ENCODE measurements around the gene IFFO2.

Gene IFFO2

GRCh38 chr1:18919197-18919905, 37.1 kb downstream of the IFFO2 start:
- Histone ChIP-seq H3K79me2 (ENCODE audit: low read length) (no peaks in the 10 kb centered on the region; the same call in none of the 2 replicates), H3K27ac (ENCODE audit: low read length) (no peak overlapping the region), H3K9me2 (replicated peaks; ENCODE audit: insufficient read depth, low read length) (no peaks in the 10 kb centered on the region), H3K9me3 (replicated peaks; ENCODE audit: insufficient read depth, low read length) (no peaks in the 10 kb centered on the region), H3K9ac (ENCODE audit: low read length) (no peak overlapping the region), H3K4me2 (ENCODE audit: low read depth, low read length) (no peak overlapping the region), H3K36me3 (replicated peaks; ENCODE audit: insufficient read depth, low read length) (no peaks in the 10 kb centered on the region), H2AFZ (ENCODE audit: low read length) (no peak overlapping the region), H3K4me1 (ENCODE audit: low read length) (no peaks in the 10 kb centered on the region), H4K20me1 (ENCODE audit: insufficient read depth, low read length) (no peaks in the 10 kb centered on the region), H3F3A (ENCODE audit: insufficient read depth, low read length) (no peaks in the 10 kb centered on the region), H3K4me3 (ENCODE audit: low read length) (no peak overlapping the region), H3K27me3 (replicated peaks; ENCODE audit: insufficient read depth, low read length) (no peaks in the 10 kb centered on the region)
- DNase-seq = no peak
- TF ChIP-seq EZH2 (optimal IDR thresholded peaks at IDR 0.05; ENCODE audit: low read depth, low read length) = no peak
- TF ChIP-seq EZH2phosphoT487 (IDR thresholded peaks at IDR 0.05; ENCODE audit: low read length) = no peak
- no peak for TF ChIP-seq CTCF (IDR thresholded peaks at IDR 0.05; ENCODE audit: low read length)

- no peak for DNase-seq
Observed at GRCh38 chr1:18918417-18918816, 38.1 kb downstream of the IFFO2 start.

GRCh38 chr1:18917071-18917799, 39.2 kb downstream of the IFFO2 start:
- Histone ChIP-seq H4K20me1 (ENCODE audit: insufficient read depth, low read length) (no peaks in the 10 kb centered on the region), H3K4me1 (ENCODE audit: low read length) (no peaks in the 10 kb centered on the region), H3K9ac (ENCODE audit: low read length) (no peak overlapping the region), H2AFZ (ENCODE audit: low read length) (no peak overlapping the region), H3K79me2 (ENCODE audit: low read length) (no peaks in the 10 kb centered on the region), H3F3A (ENCODE audit: insufficient read depth, low read length) (no peaks in the 10 kb centered on the region), H3K36me3 (replicated peaks; ENCODE audit: insufficient read depth, low read length) (no peaks in the 10 kb centered on the region), H3K9me2 (replicated peaks; ENCODE audit: insufficient read depth, low read length) (no peaks in the 10 kb centered on the region), H3K4me3 (ENCODE audit: low read length) (no peak overlapping the region), H3K4me2 (ENCODE audit: low read depth, low read length) (no peak overlapping the region), H3K9me3 (replicated peaks; ENCODE audit: insufficient read depth, low read length) (no peaks in the 10 kb centered on the region), H3K27me3 (replicated peaks; ENCODE audit: insufficient read depth, low read length) (no peaks in the 10 kb centered on the region), H3K27ac (ENCODE audit: low read length) (no peak overlapping the region)
- no peak for DNase-seq
- TF ChIP-seq CTCF (IDR thresholded peaks at IDR 0.05; ENCODE audit: low read length) = no peak
- no peak for TF ChIP-seq EZH2phosphoT487 (IDR thresholded peaks at IDR 0.05; ENCODE audit: low read length)
- no peak for TF ChIP-seq EZH2 (optimal IDR thresholded peaks at IDR 0.05; ENCODE audit: low read depth, low read length)

More at GRCh38 chr1:18918417-18918816, 38.1 kb downstream of the IFFO2 start:
- Histone ChIP-seq H3K27me3 (replicated peaks; ENCODE audit: insufficient read depth, low read length) (no peaks in the 10 kb centered on the region), H3K4me1 (ENCODE audit: low read length) (no peaks in the 10 kb centered on the region), H3K9me3 (replicated peaks; ENCODE audit: insufficient read depth, low read length) (no peaks in the 10 kb centered on the region), H3K27ac (ENCODE audit: low read length) (no peak overlapping the region), H2AFZ (ENCODE audit: low read length) (no peak overlapping the region), H3K9me2 (replicated peaks; ENCODE audit: insufficient read depth, low read length) (no peaks in the 10 kb centered on the region), H3K9ac (ENCODE audit: low read length) (no peak overlapping the region), H3K36me3 (replicated peaks; ENCODE audit: insufficient read depth, low read length) (no peaks in the 10 kb centered on the region), H3F3A (ENCODE audit: insufficient read depth, low read length) (no peaks in the 10 kb centered on the region), H3K4me2 (ENCODE audit: low read depth, low read length) (no peak overlapping the region), H3K4me3 (ENCODE audit: low read length) (no peak overlapping the region), H4K20me1 (ENCODE audit: insufficient read depth, low read length) (no peaks in the 10 kb centered on the region), H3K79me2 (ENCODE audit: low read length) (no peaks in the 10 kb centered on the region; the same call in 1 of the 2 replicates)
- no peak for TF ChIP-seq CTCF (IDR thresholded peaks at IDR 0.05; ENCODE audit: low read length)

Data from MM.1S (cell line).